MM.1S (cell line): ENCODE data around the gene NDUFAF2.
"Not testable (repeated sequence)": the region's sequence is repeated elsewhere in the genome, so short reads cannot be mapped to it uniquely, and the experiment has no call there.

ENCODE experiments used
- DNase-seq: peaks from one replicate; pipeline ENCODE4 v3.0.0-alpha.2; 2015
- H2AFZ ChIP-seq: fragments of 300-600 bp; sonication (generic); 2 replicates; pipeline ENCODE4 v1.6.0; 2016; ENCODE audit warnings: antibody characterized with exemption, low read length
- H3F3A ChIP-seq: fragments of 300-600 bp; sonication (generic); 2 replicates; pipeline ENCODE4 v1.6.1; 2016; ENCODE audit warnings: mild to moderate bottlenecking, antibody characterized with exemption, low read length, moderate library complexity, mixed read lengths; ENCODE audit not compliant: insufficient read depth
- H3K27ac ChIP-seq: fragments of 300-600 bp; sonication (generic); 2 replicates; pipeline ENCODE4 v1.5.1; 2016; ENCODE audit warnings: mild to moderate bottlenecking, low read length
- H3K27me3 ChIP-seq: fragments of 300-600 bp; sonication (generic); replicated peaks from 2 replicates; pipeline ENCODE4 v1.6.0; 2016; ENCODE audit warnings: low read length; ENCODE audit not compliant: insufficient read depth
- H3K36me3 ChIP-seq: fragments of 300-600 bp; sonication (generic); replicated peaks from 2 replicates; pipeline ENCODE4 v1.6.1; 2016; ENCODE audit warnings: mild to moderate bottlenecking, low read length, mixed read lengths; ENCODE audit not compliant: insufficient read depth
- H3K4me1 ChIP-seq: fragments of 300-600 bp; sonication (generic); 2 replicates; pipeline ENCODE4 v1.6.1; 2016; ENCODE audit warnings: low read length, mixed read lengths
- H3K4me2 ChIP-seq: fragments of 300-600 bp; sonication (generic); 2 replicates; pipeline ENCODE4 v1.6.0; 2016; ENCODE audit warnings: low read depth, low read length
- H3K4me3 ChIP-seq: fragments of 300-600 bp; sonication (generic); 2 replicates; pipeline ENCODE4 v1.5.1; 2016; ENCODE audit warnings: low read length, mixed read lengths
- H3K79me2 ChIP-seq: fragments of 300-600 bp; sonication (generic); 2 replicates; pipeline ENCODE4 v1.6.1; 2016; ENCODE audit warnings: mixed run types, low read length, mixed read lengths
- H3K9ac ChIP-seq: fragments of 300-600 bp; sonication (generic); 2 replicates; pipeline ENCODE4 v1.6.1; 2016; ENCODE audit warnings: low read length, mixed read lengths
- H3K9me2 ChIP-seq: fragments of 300-600 bp; sonication (generic); replicated peaks from 2 replicates; pipeline ENCODE4 v1.6.1; 2016; ENCODE audit warnings: mild to moderate bottlenecking, low read length, mixed read lengths; ENCODE audit not compliant: insufficient read depth
- H3K9me3 ChIP-seq: fragments of 300-600 bp; sonication (generic); replicated peaks from 2 replicates; pipeline ENCODE4 v1.6.1; 2016; ENCODE audit warnings: mild to moderate bottlenecking, low read length, mixed read lengths; ENCODE audit not compliant: insufficient read depth
- H4K20me1 ChIP-seq: fragments of 300-600 bp; sonication (generic); 2 replicates; pipeline ENCODE4 v1.6.1; 2016; ENCODE audit warnings: mild to moderate bottlenecking, low read length, moderate library complexity, mixed read lengths; ENCODE audit not compliant: insufficient read depth
- EZH2 ChIP-seq: fragments of 300-600 bp; sonication (generic); optimal IDR thresholded peaks from 2 replicates; pipeline ENCODE3; 2017; ENCODE audit warnings: low read depth, mild to moderate bottlenecking, antibody characterized with exemption, low read length, mixed read lengths
- EZH2phosphoT487 ChIP-seq: fragments of 300-600 bp; sonication (generic); IDR thresholded peaks from 2 replicates; pipeline ENCODE4 v1.6.1; 2018; ENCODE audit warnings: antibody characterized with exemption, low read length
- TF ChIP-seq, protein P1 (sequence below): fragments of 300-600 bp; sonication (generic); IDR thresholded peaks from 2 replicates; pipeline ENCODE4 v1.5.1; 2016; ENCODE audit warnings: antibody characterized with exemption, low read length, mixed read lengths

Gene NDUFAF2

DNA sequence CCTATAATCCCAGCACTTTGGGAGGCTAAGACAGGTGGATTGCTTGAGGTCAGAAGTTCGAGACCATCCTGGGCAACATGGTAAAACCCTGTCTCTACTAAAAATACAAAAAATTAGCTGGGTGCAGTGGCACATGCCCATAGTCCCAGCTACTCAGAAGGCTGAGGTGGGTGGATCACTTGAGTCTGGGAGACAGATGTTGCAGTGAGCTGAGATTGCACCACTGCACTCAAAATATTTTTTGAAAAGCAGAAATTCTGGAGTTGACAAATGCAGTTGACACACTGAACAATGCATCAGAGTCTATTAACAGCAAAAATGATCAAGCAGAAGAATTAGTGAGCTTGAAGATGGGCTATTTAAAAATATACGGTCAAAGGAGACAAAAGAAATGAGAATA is 35.5 kb downstream of the NDUFAF2 start:
- TF ChIP-seq EZH2phosphoT487 (no peak), EZH2 (no peak)
- TF ChIP-seq, protein P1, sequence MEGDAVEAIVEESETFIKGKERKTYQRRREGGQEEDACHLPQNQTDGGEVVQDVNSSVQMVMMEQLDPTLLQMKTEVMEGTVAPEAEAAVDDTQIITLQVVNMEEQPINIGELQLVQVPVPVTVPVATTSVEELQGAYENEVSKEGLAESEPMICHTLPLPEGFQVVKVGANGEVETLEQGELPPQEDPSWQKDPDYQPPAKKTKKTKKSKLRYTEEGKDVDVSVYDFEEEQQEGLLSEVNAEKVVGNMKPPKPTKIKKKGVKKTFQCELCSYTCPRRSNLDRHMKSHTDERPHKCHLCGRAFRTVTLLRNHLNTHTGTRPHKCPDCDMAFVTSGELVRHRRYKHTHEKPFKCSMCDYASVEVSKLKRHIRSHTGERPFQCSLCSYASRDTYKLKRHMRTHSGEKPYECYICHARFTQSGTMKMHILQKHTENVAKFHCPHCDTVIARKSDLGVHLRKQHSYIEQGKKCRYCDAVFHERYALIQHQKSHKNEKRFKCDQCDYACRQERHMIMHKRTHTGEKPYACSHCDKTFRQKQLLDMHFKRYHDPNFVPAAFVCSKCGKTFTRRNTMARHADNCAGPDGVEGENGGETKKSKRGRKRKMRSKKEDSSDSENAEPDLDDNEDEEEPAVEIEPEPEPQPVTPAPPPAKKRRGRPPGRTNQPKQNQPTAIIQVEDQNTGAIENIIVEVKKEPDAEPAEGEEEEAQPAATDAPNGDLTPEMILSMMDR = no peak

DNA sequence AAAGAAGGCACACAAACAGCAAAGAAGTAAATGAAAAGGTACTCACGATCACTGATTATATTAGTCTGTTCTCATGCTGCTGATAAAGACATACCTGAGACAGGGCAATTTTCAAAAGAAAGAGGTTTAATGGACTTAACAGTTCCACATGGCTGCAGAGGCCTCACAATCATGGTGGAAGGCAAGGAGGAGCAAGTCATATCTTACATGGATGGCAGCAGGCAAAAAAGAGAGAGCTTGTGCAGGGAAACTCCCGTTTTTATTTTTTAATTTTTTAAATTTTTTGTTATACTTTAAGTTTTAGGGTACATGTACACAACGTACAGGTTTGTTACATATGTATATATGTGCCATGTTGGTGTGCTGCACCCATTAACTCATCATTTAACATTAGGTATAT is 37.1 kb downstream of the NDUFAF2 start:
- not testable (repeated sequence) for H2AFZ ChIP-seq, H4K20me1 ChIP-seq, H3K36me3 ChIP-seq, H3K27ac ChIP-seq, H3K4me2 ChIP-seq, H3F3A ChIP-seq, H3K4me3 ChIP-seq, H3K79me2 ChIP-seq, H3K9me3 ChIP-seq, H3K9ac ChIP-seq, H3K9me2 ChIP-seq, DNase-seq, H3K4me1 ChIP-seq, H3K27me3 ChIP-seq

More for the DNA sequence above, 35.5 kb downstream of the NDUFAF2 start:
- Histone ChIP-seq H3K4me1 (no peaks in the 10 kb centered on the region), H3K9me3 (no peaks in the 10 kb centered on the region), H3K36me3 (no peaks in the 10 kb centered on the region), H3K9ac (no peak overlapping the region), H3K4me2 (no peak overlapping the region), H3K4me3 (no peak overlapping the region), H2AFZ (no peak overlapping the region), H3K27me3 (no peaks in the 10 kb centered on the region), H3K9me2 (no peaks in the 10 kb centered on the region), H3F3A (no peaks in the 10 kb centered on the region), H4K20me1 (no peaks in the 10 kb centered on the region), H3K27ac (no peak overlapping the region), H3K79me2 (no peaks in the 10 kb centered on the region)
- no peak for DNase-seq

DNA sequence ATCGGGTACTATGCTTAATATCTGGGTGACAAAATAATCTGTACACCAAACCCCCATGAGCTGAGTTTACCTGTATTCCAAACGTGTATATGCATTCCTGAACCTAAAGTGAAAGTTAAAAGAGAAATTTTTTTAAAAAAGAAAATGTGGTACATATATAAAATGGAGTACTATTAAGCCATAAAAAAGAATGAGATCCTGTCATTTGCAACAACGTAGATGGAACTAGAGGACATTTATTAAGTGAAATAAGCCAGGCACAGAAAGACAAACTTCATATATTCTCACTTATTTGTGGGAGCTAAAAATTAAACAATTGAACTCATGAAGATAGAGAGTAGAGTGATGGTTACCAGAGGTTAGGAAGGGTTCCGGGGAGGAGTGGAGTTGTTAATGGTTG is 44.8 kb downstream of the NDUFAF2 start:
- Histone ChIP-seq H2AFZ (no peak overlapping the region), H3K4me3 (no peak overlapping the region), H3K9ac (no peak overlapping the region), H3F3A (no peaks in the 10 kb centered on the region), H4K20me1 (no peaks in the 10 kb centered on the region), H3K4me2 (no peak overlapping the region), H3K9me2 (no peaks in the 10 kb centered on the region), H3K27me3 (no peaks in the 10 kb centered on the region), H3K79me2 (no peaks in the 10 kb centered on the region), H3K36me3 (no peaks in the 10 kb centered on the region), H3K9me3 (no peaks in the 10 kb centered on the region), H3K27ac (no peak overlapping the region), H3K4me1 (no peaks in the 10 kb centered on the region)
- DNase-seq = no peak
- TF ChIP-seq EZH2 (no peak), EZH2phosphoT487 (no peak)
- TF ChIP-seq, protein P1 = no peak

DNA sequence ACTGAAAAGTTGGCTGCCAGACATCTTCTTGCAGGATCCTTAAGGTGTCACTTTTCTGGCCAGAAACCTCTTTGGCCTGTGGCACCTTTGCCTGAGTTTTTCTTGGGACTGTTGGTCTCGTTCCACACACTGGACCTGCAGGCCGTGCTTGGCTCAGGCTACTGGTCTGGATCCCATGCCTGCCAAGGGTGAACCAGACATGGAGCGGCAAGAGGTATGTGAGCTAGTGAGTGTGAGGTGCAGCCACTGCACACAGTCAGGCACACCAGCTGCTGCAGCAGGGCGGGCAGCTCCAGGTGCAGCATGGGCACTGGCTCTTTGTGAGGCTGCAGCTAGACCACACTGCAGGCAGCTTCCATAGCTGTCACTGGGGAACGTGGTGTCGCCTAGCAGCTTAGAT is 47.9 kb downstream of the NDUFAF2 start:
- no peak overlapping the region for H2AFZ ChIP-seq
- H3K9ac ChIP-seq = no peak overlapping the region
- no peaks in the 10 kb centered on the region for H3K79me2 ChIP-seq
- no peak overlapping the region for H3K4me2 ChIP-seq
- H4K20me1 ChIP-seq = no peaks in the 10 kb centered on the region
- no peaks in the 10 kb centered on the region for H3K9me3 ChIP-seq
- H3K4me3 ChIP-seq = no peak overlapping the region
- no peaks in the 10 kb centered on the region for H3K4me1 ChIP-seq
- TF ChIP-seq EZH2 = no peak
- TF ChIP-seq, protein P1 = no peak
- TF ChIP-seq EZH2phosphoT487 = no peak
- no peak for DNase-seq
- H3K27me3 ChIP-seq = no peaks in the 10 kb centered on the region
- H3F3A ChIP-seq = no peaks in the 10 kb centered on the region
- no peak overlapping the region for H3K27ac ChIP-seq
- no peaks in the 10 kb centered on the region for H3K36me3 ChIP-seq
- H3K9me2 ChIP-seq = no peaks in the 10 kb centered on the region
